OCI-LY1 (cell line): ENCODE measurements around the gene MAGI2.

Source experiments
- H2AFZ ChIP-seq: fragments of 200-600 bp; sonication (generic), shearing (Covaris generic); 2 replicates; pipeline ENCODE4 v1.6.0; 2014; ENCODE audit warnings: antibody characterized with exemption, mild to moderate bottlenecking, low read length
- H3F3A ChIP-seq: fragments of 200-600 bp; sonication (generic), shearing (Covaris generic); 2 replicates; pipeline ENCODE4 v1.6.0; 2014; ENCODE audit warnings: mild to moderate bottlenecking, antibody characterized with exemption, low read length, moderate library complexity; ENCODE audit not compliant: insufficient read depth
- H3K27ac ChIP-seq: fragments of 200-600 bp; sonication (generic); 2 replicates; pipeline ENCODE4 v1.5.1; 2014; ENCODE audit warnings: low read length, mixed run types, mild to moderate bottlenecking, low read depth; ENCODE audit not compliant: poor library complexity, severe bottlenecking
- H3K27me3 ChIP-seq: fragments of 200-600 bp; sonication (generic); 2 replicates; pipeline ENCODE4 v1.6.0; 2014; ENCODE audit warnings: antibody characterized with exemption, mild to moderate bottlenecking, low read length, moderate library complexity; ENCODE audit not compliant: insufficient read depth
- H3K36me3 ChIP-seq: fragments of 200-600 bp; sonication (generic); 2 replicates; pipeline ENCODE4 v1.6.1; 2014; ENCODE audit warnings: mild to moderate bottlenecking, antibody characterized with exemption, low read length, moderate library complexity, mixed read lengths; ENCODE audit not compliant: insufficient read depth
- H3K4me1 ChIP-seq: fragments of 200-600 bp; sonication (generic); 2 replicates; pipeline ENCODE4 v1.5.1; 2014; ENCODE audit warnings: mild to moderate bottlenecking, low read length, moderate library complexity; ENCODE audit not compliant: insufficient read depth, severe bottlenecking
- H3K4me2 ChIP-seq: fragments of 200-600 bp; sonication (generic), shearing (Covaris generic); 2 replicates; pipeline ENCODE4 v1.6.1; 2014; ENCODE audit warnings: low read length
- H3K4me3 ChIP-seq: fragments of 200-600 bp; sonication (generic); 2 replicates; pipeline ENCODE4 v1.5.1; 2014; ENCODE audit warnings: low read length, low read depth, mild to moderate bottlenecking, mixed read lengths; ENCODE audit not compliant: poor library complexity, severe bottlenecking
- H3K79me2 ChIP-seq: fragments of 200-600 bp; shearing (Covaris generic); 2 replicates; pipeline ENCODE4 v1.6.1; 2016; ENCODE audit warnings: mixed run types, low read length, mixed read lengths; ENCODE audit not compliant: insufficient read depth
- H3K9ac ChIP-seq: fragments of 200-600 bp; sonication (generic), shearing (Covaris generic); 2 replicates; pipeline ENCODE4 v1.6.1; 2014; ENCODE audit warnings: mild to moderate bottlenecking, low read length, mixed read lengths
- H3K9me2 ChIP-seq: fragments of 200-600 bp; sonication (generic), shearing (Covaris generic); 2 replicates; pipeline ENCODE4 v1.6.1; 2014; ENCODE audit warnings: low read depth, mild to moderate bottlenecking, low read length, mixed read lengths
- H3K9me3 ChIP-seq: fragments of 200-600 bp; shearing (Covaris generic); 2 replicates; pipeline ENCODE4 v1.6.1; 2014; ENCODE audit warnings: low read length, mixed read lengths
- H4K20me1 ChIP-seq: fragments of 200-600 bp; sonication (generic), shearing (Covaris generic); 2 replicates; pipeline ENCODE4 v1.6.0; 2016; ENCODE audit warnings: mild to moderate bottlenecking, low read length; ENCODE audit not compliant: insufficient read depth
- EZH2 ChIP-seq: fragments of 200-600 bp; sonication (generic), shearing (Covaris generic); IDR thresholded peaks from 2 replicates; pipeline ENCODE4 v1.8.0; 2017; ENCODE audit warnings: borderline replicate concordance, mixed run types, mild to moderate bottlenecking, antibody characterized with exemption, low read length, moderate library complexity, mixed read lengths
- TF ChIP-seq, protein P1 (sequence below): fragments of 200-600 bp; sonication (generic), shearing (Covaris generic); IDR thresholded peaks from 2 replicates; pipeline ENCODE4 v1.5.1; 2017; ENCODE audit warnings: mild to moderate bottlenecking, antibody characterized with exemption, low read length, moderate library complexity, mixed read lengths

MAGI2 gene

GRCh38 chr7:79185605-79186004, 267.9 kb downstream of the MAGI2 start:
- Histone ChIP-seq H3K79me2 (no peaks in the 10 kb centered on the region), H3K27me3 (no peaks in the 10 kb centered on the region), H3F3A (no peaks in the 10 kb centered on the region), H3K9me3 (no peaks in the 10 kb centered on the region), H3K4me2 (no peak overlapping the region), H3K4me3 (no peak overlapping the region), H3K36me3 (no peaks in the 10 kb centered on the region), H3K4me1 (no peaks in the 10 kb centered on the region), H3K9me2 (no peaks in the 10 kb centered on the region), H3K9ac (no peak overlapping the region), H4K20me1 (no peaks in the 10 kb centered on the region), H3K27ac (no peak overlapping the region), H2AFZ (no peak overlapping the region)
- TF ChIP-seq, protein P1, sequence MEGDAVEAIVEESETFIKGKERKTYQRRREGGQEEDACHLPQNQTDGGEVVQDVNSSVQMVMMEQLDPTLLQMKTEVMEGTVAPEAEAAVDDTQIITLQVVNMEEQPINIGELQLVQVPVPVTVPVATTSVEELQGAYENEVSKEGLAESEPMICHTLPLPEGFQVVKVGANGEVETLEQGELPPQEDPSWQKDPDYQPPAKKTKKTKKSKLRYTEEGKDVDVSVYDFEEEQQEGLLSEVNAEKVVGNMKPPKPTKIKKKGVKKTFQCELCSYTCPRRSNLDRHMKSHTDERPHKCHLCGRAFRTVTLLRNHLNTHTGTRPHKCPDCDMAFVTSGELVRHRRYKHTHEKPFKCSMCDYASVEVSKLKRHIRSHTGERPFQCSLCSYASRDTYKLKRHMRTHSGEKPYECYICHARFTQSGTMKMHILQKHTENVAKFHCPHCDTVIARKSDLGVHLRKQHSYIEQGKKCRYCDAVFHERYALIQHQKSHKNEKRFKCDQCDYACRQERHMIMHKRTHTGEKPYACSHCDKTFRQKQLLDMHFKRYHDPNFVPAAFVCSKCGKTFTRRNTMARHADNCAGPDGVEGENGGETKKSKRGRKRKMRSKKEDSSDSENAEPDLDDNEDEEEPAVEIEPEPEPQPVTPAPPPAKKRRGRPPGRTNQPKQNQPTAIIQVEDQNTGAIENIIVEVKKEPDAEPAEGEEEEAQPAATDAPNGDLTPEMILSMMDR, result no peak
- TF ChIP-seq EZH2, result no peak

- Histone ChIP-seq H3K36me3 (no peaks in the 10 kb centered on the region), H3K79me2 (no peaks in the 10 kb centered on the region), H3K4me1 (no peaks in the 10 kb centered on the region), H3K9ac (no peak overlapping the region), H4K20me1 (no peaks in the 10 kb centered on the region), H3K4me3 (no peak overlapping the region), H3K4me2 (no peak overlapping the region), H3K9me3 (no peaks in the 10 kb centered on the region), H3K9me2 (no peaks in the 10 kb centered on the region), H3F3A (no peaks in the 10 kb centered on the region), H2AFZ (no peak overlapping the region), H3K27me3 (no peaks in the 10 kb centered on the region), H3K27ac (no peak overlapping the region)
- TF ChIP-seq, protein P1, result no peak
- no peak for TF ChIP-seq EZH2
These were observed 271.2 kb downstream of the MAGI2 start for GRCh38 chr7:79182283-79182682.

DNA sequence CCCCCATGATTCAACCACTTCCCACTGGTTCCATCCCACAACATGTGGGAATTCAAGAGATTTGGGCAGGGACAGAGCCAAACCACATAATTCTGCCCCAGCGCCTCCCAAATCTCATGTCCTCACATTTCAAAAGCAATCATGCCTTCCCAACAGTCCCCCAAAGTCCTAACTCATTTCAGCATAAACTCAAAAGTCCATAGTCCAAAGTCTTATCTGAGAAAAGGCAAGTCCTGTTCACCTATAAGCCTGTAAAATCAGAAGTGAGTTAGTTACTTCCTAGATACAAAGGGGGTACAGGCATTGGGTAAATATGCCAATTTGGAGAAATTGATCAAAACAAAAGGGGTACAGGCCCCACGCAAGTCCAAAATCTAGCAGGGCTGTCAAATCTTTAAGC, 272.9 kb downstream of the MAGI2 start:
- TF ChIP-seq, protein P1, result no peak
- TF ChIP-seq EZH2, result no peak
- Histone ChIP-seq H3K4me1 (no peaks in the 10 kb centered on the region), H3K9me3 (no peaks in the 10 kb centered on the region), H2AFZ (no peak overlapping the region), H3K9ac (no peak overlapping the region), H3K4me2 (no peak overlapping the region), H4K20me1 (no peaks in the 10 kb centered on the region), H3F3A (no peaks in the 10 kb centered on the region), H3K9me2 (no peaks in the 10 kb centered on the region), H3K79me2 (no peaks in the 10 kb centered on the region), H3K36me3 (no peaks in the 10 kb centered on the region), H3K4me3 (no peak overlapping the region), H3K27me3 (no peaks in the 10 kb centered on the region), H3K27ac (no peak overlapping the region)
